ENCODE measurements around the gene DEPDC5. TPM values are rescaled to one million over a fixed set of nuclear protein-coding genes. Genes with fewer than 3 reads are reported as not detected.

DEPDC5 gene
- total and polyA plus RNA-seq, 2 donors (not counting 1 experiment from before 2014, with no cell fraction given) = 35.5 to 124 TPM

DNA sequence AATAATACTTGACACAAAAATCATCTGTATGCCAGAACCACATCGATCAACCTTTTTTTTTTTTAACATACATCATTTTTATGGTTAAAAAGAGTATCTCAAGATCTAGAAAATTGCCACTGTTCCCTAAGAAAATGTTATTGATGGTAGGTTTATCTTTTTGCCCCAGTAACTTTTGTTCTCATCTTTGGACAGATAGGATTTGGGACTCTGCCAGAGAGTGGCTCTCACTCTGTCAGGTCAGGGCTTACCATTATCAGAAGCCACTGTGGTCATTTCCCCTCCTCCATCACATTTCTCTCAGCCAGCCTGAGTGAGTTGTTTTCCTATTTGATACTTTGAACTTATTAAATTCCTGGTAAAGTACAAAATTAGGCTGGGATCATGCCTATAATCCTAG is 142.7 kb downstream of the DEPDC5 start:
- no peaks in the 10 kb centered on the region for H3K9me3 ChIP-seq (ENCODE audit: control extremely low read depth in 1 of 3, control insufficient read depth in 2 of 3, insufficient read depth in 1 of 3, low read length in 2 of 3)
- no peaks in the 10 kb centered on the region for H3K9me3 Mint-ChIP-seq (ENCODE audit: insufficient read depth)
- H3K79me2 ChIP-seq (ENCODE audit: control insufficient read depth, insufficient read depth, low read length) = no peaks in the 10 kb centered on the region
- POLR2A ChIA-PET = no interaction called here
- H3K27ac ChIP-seq (ENCODE audit: low read length in 2 of 2) = no peak overlapping the region
- no peak overlapping the region for H3K9ac ChIP-seq (ENCODE audit: low read length)
- H3K27ac Mint-ChIP-seq = no peak overlapping the region
- H3K4me1 ChIP-seq (ENCODE audit: control insufficient read depth in 2 of 2, insufficient read depth in 2 of 2, low read length in 2 of 2) = no peaks in the 10 kb centered on the region
- no peaks in the 10 kb centered on the region for H3K4me1 Mint-ChIP-seq
- H4K20me1 ChIP-seq (ENCODE audit: control insufficient read depth, insufficient read depth, low read length, poor library complexity, severe bottlenecking) = no peaks in the 10 kb centered on the region
- no peak overlapping the region for H2AFZ ChIP-seq (ENCODE audit: insufficient read depth, low read depth, low read length, poor library complexity, severe bottlenecking)
- no peaks in the 10 kb centered on the region for H3K27me3 ChIP-seq (replicated peaks in 1 of 4; ENCODE audit: control extremely low read depth in 1 of 4, control insufficient read depth in 3 of 4, insufficient read depth in 4 of 4, low read length in 3 of 4)
- no peak for DNase-seq
- no peaks in the 10 kb centered on the region for H3K27me3 Mint-ChIP-seq
- H3K4me2 ChIP-seq (replicated peaks; ENCODE audit: low read depth, low read length, poor library complexity, severe bottlenecking) = no peak overlapping the region
- intact Hi-C loops (cut with micrococcal nuclease) = no loop called here
- no CpG with 5 or more reads among the region's 1 CpG for WGBS (ENCODE audit: insufficient coverage)
- H3K4me3 Mint-ChIP-seq = no peak overlapping the region
- H3K4me3 ChIP-seq (ENCODE audit: control extremely low read depth in 1 of 5, extremely low read depth in 1 of 5, insufficient read depth in 1 of 5, low read depth in 2 of 5, low read length in 4 of 5) = no peak overlapping the region
- CTCF ChIA-PET = interaction anchor here (1.2 kb wide), 1 partner anchor 36 kb away, joined by 3 read pairs; no protein-coding TSS in a partner anchor
- TF ChIP-seq, protein P1, sequence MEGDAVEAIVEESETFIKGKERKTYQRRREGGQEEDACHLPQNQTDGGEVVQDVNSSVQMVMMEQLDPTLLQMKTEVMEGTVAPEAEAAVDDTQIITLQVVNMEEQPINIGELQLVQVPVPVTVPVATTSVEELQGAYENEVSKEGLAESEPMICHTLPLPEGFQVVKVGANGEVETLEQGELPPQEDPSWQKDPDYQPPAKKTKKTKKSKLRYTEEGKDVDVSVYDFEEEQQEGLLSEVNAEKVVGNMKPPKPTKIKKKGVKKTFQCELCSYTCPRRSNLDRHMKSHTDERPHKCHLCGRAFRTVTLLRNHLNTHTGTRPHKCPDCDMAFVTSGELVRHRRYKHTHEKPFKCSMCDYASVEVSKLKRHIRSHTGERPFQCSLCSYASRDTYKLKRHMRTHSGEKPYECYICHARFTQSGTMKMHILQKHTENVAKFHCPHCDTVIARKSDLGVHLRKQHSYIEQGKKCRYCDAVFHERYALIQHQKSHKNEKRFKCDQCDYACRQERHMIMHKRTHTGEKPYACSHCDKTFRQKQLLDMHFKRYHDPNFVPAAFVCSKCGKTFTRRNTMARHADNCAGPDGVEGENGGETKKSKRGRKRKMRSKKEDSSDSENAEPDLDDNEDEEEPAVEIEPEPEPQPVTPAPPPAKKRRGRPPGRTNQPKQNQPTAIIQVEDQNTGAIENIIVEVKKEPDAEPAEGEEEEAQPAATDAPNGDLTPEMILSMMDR (IDR thresholded peaks at IDR 0.05) = no peak
- no peak for TF ChIP-seq EZH2 (IDR thresholded peaks at IDR 0.05; ENCODE audit: borderline replicate concordance, insufficient read depth, low read depth, low read length, poor library complexity, severe bottlenecking)
- ATAC-seq (ENCODE audit: low read depth) = no peak
- H3K36me3 ChIP-seq (replicated peaks in 1 of 2; ENCODE audit: control extremely low read depth in 1 of 2, control insufficient read depth in 1 of 2, extremely low read depth in 1 of 2, insufficient read depth in 2 of 2, low read length in 1 of 2) = peaks cover 13 to 74% of the 10 kb centered on the region in 2 experiments

DNA sequence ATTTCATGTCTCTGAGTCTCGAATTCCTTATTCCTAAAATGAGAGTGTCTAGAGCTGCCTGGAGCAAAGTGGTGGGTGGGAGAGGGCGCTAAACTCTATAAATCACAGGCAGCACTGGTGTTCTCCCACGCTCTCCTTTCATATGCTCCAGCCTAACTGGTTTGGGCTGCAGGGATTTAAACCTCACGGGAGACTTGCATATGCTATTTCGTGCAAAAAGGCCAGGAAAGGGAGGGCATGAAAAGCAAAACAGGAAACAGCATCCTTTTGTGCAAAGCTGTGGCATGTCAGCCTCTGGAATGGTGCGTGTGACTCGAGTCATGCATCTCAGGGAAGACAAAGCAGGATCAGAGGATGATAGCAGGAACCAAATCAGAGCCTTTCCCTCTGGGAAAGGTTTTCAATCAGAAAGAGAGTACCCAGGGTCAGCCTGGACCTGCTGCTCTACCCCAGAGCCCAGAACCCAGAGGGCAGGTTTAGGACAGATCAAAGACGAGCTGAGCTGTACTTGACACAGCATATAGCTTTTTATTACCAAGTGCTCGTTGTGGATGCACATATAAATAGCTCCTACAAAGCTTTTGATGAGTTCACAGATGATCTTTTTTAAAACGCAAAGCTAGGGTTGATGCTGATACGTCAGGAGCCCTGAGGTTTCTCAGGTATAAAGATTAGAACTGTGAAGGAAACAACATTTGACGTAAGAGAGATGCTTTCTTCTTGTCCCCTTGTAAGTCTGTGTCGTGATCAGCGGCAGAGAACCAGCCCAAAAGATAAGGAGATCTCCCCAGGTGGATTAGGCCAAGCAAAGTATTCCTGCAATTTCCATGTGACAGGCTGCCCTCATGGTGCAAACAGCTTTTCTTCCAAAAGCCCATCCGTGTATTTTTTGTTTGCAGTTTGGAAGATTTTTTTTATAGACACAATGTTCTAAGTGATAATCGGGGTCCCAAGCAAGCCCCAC is 144.3 kb downstream of the DEPDC5 start:
- Mint-ChIP-seq H3K9me3 (ENCODE audit: insufficient read depth) (no peaks in the 10 kb centered on the region), H3K4me3 (no peak overlapping the region), H3K27me3 (no peaks in the 10 kb centered on the region), H3K27ac (no peak overlapping the region), H3K4me1 (no peaks in the 10 kb centered on the region)
- no peak overlapping the region for H3K4me3 ChIP-seq (ENCODE audit: control extremely low read depth in 1 of 5, extremely low read depth in 1 of 5, insufficient read depth in 1 of 5, low read depth in 2 of 5, low read length in 4 of 5)
- DNase-seq (no peak), ATAC-seq (ENCODE audit: low read depth) (no peak)
- TF ChIP-seq EZH2 (IDR thresholded peaks at IDR 0.05; ENCODE audit: borderline replicate concordance, insufficient read depth, low read depth, low read length, poor library complexity, severe bottlenecking) = no peak
- TF ChIP-seq, protein P1 (IDR thresholded peaks at IDR 0.05) = no peak
- H3K79me2 ChIP-seq (ENCODE audit: control insufficient read depth, insufficient read depth, low read length) = no peaks in the 10 kb centered on the region
- H3K9me3 ChIP-seq (ENCODE audit: control extremely low read depth in 1 of 3, control insufficient read depth in 2 of 3, insufficient read depth in 1 of 3, low read length in 2 of 3) = no peaks in the 10 kb centered on the region
- POLR2A ChIA-PET = no interaction called here
- no peak overlapping the region for H3K27ac ChIP-seq (ENCODE audit: low read length in 2 of 2)
- no peaks in the 10 kb centered on the region for H3K4me1 ChIP-seq (ENCODE audit: control insufficient read depth in 2 of 2, insufficient read depth in 2 of 2, low read length in 2 of 2)
- H4K20me1 ChIP-seq (ENCODE audit: control insufficient read depth, insufficient read depth, low read length, poor library complexity, severe bottlenecking) = no peaks in the 10 kb centered on the region
- no peak overlapping the region for H2AFZ ChIP-seq (ENCODE audit: insufficient read depth, low read depth, low read length, poor library complexity, severe bottlenecking)
- H3K27me3 ChIP-seq (replicated peaks in 1 of 4; ENCODE audit: control extremely low read depth in 1 of 4, control insufficient read depth in 3 of 4, insufficient read depth in 4 of 4, low read length in 3 of 4) = no peaks in the 10 kb centered on the region
- intact Hi-C loops (cut with micrococcal nuclease) = no loop called here
- H3K4me2 ChIP-seq (replicated peaks; ENCODE audit: low read depth, low read length, poor library complexity, severe bottlenecking) = no peak overlapping the region
- CTCF ChIA-PET = no interaction called here
- H3K36me3 ChIP-seq (replicated peaks in 1 of 2; ENCODE audit: control extremely low read depth in 1 of 2, control insufficient read depth in 1 of 2, extremely low read depth in 1 of 2, insufficient read depth in 2 of 2, low read length in 1 of 2) = peaks cover 12 to 79% of the 10 kb centered on the region in 2 experiments
- 96% methylated on average over 12 of the region's 16 CpGs for WGBS (ENCODE audit: insufficient coverage)
- no peak overlapping the region for H3K9ac ChIP-seq (ENCODE audit: low read length)

All from B cell (primary cell).